NCI-H187 treated with DMSO at 0.1 percent for 48 hours (cell line): ENCODE results near the gene VASP.

Experiments used
- DNase-seq: peaks from one replicate; lab custom pipeline; 2025; lab: John Stamatoyannopoulos, UW

Gene VASP

DNA sequence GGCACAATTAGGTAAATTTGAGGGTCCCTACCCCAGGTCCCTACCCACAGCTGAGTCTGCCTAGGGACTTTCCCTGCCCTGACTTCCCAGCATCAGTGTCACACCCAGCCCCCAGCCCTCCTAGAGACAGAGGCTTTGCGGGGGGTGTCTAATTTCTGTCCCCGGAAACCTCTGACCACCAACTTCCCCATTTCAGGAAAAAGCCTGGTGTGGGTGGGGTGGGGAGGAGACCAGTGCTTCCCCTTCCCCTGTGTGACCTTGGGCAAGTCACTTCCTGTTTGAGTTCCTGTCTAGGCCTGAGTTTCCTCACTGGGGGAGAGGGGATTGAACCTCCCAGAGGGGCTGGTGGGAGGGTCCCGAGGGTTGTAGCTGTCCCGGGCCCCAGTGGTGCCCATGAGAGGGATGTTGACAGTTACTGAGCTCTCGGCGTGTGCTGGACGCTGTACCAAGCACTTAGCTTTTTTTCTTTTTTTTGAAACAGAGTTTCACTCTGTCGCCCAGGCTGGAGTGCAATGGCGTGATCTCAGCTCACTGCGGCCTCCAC, 7.9 kb downstream of the VASP start:
- no peak for DNase-seq

DNA sequence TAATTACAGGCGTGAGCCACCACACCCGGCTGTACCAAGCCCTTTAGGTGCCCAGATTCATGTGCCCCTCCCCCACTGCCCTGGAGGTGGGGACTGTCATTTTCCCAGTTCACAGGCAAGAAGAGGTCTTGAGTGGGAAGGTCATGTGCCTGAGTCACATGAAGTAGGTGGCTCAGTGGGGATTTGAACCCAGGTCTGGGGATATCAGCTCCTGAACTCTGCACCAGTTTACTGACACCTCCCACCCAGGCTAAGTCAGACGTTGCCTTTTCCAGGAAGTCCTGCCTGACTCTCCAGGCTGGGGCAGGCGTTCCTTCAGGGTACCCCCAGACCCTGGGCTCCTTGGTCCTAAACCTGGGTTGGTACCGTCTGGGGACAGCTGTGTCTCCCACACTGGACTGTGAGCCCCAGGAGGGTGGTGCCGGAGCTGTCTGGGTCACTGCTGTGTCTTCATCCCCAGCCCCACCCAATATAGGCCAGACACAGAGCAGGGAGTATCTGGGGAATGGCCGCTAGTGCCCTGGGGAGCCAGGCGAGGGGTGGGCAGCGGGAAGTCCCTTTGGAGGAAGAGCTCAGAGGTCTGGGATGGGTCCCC, 8.6 kb downstream of the VASP start:
- DNase-seq, result no peak

DNA sequence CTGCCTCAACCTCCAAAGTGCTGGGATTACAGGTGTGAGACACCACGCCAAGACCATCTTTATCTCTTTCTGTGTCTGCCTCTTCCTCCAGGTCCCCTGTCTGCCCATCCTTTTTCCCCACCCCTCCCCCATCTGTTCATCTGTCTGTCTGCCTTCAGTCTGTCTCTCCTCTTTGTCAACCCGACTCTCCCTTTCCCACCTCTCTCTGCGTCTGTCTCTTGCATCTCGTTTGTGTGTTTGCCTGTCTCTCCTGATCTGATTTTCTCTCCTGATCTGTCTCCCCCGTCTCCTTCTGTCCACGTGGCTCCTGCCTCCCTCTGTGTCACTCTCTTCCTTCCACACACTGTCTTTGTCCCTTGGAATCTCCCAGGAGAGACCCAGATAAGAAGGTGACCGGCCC, 10.0 kb downstream of the VASP start:
- no peak for DNase-seq

DNA sequence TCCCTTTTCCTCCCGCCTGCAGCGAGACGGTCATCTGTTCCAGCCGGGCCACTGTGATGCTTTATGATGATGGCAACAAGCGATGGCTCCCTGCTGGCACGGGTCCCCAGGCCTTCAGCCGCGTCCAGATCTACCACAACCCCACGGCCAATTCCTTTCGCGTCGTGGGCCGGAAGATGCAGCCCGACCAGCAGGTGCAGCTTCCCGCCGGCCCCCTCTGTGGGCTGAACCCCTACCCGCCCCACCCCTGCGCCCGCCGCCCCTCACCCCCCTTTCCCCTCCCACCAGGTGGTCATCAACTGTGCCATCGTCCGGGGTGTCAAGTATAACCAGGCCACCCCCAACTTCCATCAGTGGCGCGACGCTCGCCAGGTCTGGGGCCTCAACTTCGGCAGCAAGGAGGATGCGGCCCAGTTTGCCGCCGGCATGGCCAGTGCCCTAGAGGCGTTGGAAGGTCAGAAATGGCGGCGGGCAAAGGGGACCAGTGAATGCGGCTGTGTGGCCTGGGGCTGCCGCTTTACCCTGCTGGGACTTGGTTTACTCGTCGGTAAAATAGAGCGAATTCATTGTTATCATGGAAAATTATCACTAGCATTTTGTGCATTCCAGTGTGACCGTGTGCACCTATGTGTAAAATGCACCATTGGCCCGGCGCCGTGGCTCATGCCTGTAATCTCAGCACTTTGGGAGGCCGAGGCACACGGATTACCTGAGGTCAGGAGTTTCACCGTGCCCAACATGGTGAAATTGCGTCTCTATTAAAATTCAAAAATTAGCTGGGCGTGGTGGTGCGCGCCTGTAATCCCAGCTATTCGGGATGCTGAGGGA, 10.6 kb downstream of the VASP start:
- no peak for DNase-seq

DNA sequence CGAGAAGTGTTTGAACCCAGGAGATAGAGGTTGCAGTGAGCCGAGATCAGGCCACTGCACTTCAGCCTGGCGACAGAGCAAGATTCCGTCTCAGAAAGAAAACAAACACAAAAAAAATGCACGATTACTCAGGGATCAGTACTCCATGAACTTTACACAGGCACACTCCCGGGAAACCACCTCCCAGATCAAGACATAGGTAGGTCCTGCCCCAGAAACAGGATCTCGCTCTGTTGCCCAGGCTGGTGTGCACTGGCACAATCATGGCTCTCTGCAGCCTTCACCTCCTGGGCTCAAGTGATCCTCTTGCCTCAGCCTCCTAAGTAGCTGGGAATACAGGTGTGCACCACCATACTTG, 11.2 kb downstream of the VASP start:
- no peak for DNase-seq

DNA sequence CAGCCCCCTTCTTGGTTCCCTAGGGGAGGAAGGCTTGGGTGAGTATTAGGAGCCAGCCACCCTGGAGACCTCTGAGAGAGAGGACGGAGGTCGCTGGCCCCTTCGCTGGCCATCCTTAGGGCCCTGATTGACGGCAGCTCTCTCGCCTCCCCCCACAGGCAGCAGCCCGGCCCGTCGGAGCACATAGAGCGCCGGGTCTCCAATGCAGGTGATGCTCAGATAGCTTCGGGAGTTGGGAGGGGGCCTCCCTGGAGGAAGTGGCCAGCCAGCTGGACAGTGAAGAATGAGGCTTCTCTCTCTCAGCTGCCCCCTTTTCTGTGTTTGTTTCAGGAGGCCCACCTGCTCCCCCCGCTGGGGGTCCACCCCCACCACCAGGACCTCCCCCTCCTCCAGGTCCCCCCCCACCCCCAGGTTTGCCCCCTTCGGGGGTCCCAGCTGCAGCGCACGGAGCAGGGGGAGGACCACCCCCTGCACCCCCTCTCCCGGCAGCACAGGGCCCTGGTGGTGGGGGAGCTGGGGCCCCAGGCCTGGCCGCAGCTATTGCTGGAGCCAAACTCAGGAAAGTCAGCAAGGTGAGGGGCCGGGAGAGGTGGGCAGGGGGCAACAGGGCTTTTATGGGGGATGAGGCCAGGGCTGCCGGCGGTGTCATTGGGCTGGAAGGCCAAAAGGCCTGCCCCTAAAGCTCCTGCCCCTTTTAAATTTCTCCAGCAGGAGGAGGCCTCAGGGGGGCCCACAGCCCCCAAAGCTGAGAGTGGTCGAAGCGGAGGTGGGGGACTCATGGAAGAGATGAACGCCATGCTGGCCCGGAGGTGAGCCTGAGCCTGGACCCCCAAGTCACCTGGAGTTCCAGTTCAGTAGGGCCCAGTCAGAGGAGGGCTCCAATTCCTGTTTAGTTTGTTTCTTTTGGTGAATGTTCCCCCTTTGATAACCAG, 15.0 kb downstream of the VASP start:
- DNase-seq, result no peak

DNA sequence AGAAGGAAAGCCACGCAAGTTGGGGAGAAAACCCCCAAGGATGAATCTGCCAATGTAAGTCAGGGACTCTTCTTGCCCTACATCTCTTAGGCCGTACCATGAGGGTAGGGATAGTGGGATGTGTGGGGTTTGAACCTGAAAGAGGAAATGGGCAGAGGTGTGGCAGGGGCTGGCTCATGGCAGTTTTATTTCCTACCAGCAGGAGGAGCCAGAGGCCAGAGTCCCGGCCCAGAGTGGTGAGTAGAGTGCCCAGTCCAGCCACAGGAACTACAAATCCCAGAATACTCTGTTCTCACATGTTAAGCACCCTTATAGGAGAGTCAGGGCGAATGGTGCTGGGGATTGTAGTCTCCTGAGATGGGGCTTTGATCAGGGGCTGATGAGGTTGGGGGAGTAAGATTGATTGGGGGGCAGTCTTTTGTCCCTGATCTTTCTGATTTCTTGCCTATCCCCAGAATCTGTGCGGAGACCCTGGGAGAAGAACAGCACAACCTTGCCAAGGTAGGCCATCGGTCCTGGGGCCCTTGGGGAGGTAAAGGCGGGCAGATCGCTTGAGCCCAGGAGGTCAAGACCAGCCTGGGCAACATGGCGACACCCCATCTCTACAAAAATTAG, 16.5 kb downstream of the VASP start:
- DNase-seq, result peak; percentile 89

DNA sequence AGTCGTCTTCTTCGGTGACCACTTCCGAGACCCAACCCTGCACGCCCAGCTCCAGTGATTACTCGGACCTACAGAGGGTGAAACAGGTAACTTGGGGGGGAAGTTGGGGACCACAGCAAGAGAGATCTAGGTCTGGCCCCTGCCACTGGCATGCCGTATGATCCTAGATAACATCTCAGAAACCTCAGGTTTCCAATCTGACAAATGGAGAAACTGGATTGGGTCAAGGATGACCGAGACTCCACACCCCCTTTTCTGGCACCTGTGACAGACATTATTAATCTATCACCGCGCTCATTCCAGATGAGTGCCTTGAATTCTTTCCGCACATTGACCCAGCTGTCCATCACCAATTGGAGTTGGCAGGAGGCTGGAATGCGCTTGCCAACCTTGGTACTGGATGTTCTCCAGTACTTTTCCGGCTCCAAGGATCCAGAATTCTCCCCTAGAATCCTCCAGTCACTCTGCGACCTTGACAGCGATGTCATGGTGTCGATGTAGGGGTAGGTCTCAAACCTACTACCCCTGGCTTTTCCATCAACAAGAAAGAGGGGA, 17.4 kb downstream of the VASP start:
- DNase-seq, result no peak

DNA sequence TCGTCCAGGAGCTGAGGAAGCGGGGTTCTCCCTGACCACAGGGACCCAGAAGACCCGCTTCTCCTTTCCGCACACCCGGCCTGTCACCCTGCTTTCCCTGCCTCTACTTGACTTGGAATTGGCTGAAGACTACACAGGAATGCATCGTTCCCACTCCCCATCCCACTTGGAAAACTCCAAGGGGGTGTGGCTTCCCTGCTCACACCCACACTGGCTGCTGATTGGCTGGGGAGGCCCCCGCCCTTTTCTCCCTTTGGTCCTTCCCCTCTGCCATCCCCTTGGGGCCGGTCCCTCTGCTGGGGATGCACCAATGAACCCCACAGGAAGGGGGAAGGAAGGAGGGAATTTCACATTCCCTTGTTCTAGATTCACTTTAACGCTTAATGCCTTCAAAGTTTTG, 18.9 kb downstream of the VASP start:
- DNase-seq, result no peak

DNA sequence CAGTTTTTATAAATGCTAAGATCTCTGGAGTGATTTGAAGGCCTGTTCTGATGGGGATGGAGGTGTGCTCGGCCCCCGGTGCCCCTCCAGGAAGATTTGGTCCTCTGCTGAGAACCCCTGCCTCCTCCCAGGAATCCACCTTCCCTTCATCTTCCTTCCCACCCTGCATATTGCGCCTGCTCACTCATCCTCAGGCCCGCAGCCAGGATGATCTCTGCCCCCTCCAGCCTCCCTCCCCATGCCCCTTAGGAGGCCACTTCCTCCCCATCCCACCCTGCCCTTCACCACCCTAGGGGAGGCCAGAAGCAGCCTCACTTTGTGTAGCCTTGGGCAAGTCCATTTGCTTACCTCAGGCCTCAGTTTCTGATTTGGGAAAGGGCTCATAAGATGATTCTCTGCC, 19.7 kb downstream of the VASP start:
- DNase-seq, result no peak

DNA sequence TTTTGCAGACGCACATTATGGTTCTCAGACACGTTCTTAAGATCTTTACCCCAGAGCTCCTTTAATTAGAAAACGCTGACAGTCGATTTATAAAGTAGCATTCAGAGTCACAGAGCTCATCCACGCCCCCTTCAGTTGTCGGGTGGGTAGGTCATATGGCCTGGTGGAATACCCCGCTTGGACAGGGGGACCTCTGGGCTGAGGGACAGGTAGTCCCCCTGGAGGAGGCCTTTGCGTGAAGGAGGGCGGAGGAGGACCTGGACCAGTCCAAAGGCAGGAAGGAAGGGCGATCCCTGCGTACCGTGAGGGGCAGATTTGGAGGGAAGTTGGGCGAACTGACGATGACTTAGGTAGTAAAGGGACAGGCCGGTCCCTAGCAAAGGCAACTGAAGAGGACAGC, 20.5 kb downstream of the VASP start:
- no peak for DNase-seq

DNA sequence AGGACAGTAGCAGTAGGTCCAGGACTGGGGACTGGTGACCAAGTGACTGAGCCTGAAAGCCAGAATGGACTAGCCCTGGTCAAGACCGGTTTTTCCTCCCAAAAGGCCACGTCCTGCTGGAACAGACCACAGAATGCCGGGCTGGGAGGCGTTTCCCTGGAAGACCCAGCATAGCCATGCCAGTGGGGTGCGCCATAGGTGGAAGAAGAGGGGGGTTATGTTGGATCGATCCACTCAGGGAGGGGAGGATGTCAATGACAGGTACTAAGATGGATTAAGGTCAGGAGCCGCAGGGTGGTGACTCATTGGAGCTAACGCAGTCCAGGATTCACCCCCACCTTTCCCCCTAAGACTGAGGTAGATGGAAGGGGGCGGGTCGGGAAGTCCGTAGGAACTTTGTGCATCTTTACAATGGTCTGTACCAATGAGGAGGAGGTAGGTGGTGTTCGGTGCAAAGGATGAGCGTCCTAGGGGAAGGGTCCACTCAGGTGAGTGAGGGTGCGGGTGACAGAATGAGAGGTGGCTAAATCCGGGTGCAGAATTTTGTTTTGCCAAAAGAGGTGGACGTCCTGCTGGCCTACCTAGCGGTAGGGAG, 21.0 kb downstream of the VASP start:
- no peak for DNase-seq

DNA sequence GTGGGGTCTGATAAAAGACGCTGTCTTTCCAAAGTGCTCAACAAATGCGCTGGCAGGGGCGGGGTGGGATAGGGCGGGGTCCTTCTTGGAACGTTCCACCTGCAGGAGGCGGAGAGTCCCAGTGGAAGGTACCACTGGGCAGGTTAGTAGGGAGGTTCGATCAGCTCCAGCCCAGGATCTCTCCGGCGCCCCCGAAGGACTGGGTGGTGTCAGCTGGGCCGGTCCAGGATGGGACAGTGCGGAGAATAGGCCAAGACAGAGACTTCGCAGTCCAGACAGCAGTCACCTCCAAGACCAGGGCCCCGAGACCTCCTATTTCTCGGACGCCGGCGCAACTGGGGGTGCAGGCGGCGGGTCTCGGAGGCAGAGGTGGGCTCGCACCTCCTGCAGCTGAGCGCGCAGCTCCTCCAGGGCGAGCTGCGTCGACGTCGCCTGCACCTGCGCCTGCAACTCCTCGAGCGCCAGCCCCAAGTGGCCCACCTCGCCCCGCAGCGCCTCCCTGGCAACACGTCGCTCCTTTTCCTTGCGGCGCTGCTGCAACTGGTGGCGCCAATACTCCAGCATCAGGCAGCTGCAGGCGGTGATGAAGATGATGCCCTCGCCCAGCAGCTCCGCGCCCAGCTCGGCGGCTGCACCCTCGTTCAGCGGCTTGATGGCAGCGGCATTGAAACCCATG, 21.6 kb downstream of the VASP start:
- peak; percentile 14 for DNase-seq

DNA sequence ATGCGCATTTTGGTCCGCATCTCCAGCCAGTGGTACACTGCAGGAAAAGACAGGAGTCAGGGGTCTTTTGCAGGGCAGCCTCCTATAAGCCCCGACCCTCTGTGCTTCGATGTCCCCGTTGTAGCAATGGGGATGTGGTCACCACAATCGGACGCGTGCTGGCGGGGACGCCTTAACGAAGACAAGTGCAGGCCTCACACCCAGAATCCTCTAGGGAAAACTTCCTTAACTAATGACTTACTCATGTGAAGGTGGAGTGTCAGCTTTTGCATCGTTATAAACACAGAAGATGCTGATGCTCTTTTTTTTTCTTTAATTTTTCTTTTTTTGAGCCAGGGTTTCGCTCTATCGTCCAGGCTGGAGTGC, 22.1 kb downstream of the VASP start:
- no peak for DNase-seq

DNA sequence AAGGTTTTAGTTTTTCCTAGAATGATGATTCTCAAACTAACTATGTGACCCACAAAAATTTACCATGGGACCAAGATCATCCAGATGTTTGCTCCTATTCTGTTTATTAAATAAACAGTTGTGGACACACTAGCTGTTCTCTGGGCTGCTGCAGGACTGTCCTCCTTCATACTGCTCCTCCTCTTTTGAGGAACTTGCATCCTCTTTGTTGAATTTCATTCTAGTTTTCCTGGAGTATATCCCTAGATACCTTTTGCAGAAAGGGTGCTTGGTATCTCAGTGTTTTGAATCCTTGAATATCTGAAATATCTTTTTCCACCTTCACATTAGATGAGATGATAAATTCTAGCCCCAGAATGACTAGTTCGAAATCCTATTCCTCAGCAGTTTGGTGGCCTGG, 24.1 kb downstream of the VASP start:
- no peak for DNase-seq

DNA sequence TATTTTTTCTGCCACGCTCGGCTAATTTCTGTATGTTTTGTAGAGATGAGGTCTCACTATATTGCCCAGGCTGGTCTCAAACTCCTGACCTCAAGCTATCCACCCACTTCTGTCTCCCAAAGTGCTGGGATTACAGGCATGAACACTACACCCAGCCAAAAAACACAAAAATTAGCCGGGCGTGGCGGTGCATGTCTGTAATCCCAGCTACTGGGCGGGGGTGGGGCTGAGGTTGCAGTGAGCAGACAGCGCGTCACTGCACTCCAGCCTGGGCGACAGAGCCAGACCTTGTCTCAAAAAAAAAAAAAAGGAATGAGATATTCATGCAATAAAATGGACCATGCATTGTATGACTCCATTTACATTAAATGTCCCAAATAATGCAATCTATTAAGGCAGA, 32.2 kb downstream of the VASP start:
- no peak for DNase-seq

DNA sequence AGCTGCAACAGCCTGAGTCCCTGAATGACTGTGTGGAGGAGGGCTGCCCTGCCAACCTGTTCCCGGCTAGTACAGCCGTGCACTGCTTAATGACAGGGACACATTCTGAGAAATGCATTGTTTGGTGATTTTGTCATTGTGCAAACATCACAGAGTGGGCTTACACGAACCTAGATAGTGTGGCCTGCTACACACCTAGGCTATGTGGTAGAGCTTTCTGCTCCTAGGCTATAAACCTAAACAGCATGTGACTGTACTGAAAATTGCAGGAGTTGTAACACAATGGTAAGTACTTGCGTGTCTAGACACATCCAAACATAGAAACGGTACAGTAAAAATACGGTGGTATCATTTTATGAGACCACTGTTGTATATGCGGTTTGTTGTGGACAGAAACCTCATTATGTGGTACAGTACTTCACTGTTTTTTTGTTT, 35.0 kb downstream of the VASP start:
- no peak for DNase-seq

DNA sequence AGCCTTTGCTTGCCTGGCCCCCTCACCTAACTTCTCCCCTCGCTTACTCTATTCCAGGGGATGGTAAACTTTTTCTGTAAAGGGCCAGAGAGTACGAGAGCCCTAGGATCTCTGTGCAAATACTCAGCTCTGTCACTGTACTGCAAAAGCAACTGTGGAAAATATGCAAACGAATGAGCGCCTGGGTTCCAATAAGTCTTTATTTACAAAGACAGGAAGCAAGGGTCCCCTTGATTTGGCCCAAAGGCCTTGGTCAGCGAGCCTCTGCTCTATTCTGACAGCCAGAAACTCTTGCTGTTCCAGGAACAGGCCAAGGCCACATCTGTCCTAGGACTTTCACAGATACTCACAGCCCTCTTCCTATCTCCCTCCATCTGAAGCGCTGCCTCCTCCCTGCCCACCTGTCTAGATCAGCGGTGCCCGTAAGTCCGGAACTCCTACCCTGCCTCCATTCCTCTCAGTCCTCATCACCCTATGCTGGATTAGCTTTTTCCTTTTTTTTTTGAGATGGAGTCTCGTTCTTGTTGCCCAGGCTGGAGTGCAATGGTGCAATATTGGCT, 40.0 kb downstream of the VASP start:
- no peak for DNase-seq

DNA sequence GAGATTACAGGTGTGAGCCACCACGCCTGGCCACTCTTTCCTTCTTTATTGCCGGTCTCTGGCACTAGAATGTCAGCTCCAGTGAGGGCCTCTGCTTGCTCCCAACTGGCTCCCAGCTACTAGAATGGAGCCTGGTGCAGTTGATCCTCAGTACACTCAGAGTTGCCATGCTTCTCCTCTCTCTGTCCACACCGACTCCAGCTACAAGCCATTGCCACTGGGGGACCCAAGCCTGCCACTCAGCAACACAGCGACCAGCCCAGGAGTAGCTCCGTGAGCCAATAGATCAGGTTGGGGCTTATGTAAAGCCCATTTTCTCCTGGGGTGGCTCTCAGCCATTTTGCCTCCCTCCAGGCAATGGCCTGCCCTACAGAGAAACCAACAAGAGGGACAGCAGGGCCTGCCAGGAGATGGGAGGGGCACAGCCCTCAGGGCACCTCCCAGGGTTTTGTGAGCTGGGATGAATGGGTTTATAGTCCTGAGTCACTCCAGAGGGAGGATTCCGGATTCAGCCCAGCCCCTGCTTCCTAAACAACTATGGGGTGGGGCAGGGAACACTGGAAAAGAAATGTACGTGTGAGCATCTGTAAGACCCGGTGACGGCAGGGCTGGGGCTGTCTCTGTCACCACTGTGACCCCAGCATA, 40.8 kb downstream of the VASP start:
- no peak for DNase-seq

DNA sequence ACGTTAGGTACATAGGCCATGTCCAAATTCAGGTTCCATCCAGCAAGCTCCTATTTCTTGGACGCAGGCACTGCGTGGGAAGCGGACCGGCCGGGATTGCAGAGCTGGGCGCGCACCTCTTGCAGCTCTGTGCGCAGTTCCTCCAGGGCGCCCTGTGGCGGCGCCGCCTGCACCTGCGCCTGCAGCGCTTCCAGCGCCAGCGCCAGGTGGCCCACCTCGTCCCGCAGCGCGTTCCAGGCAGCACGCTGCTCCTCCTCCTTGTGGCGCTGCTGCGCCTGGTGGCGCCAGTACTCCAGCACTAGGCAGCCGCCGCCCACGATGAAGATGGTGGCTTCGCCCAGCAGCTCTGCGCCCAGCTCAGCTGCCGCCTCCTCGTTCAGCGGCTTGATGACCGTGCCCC, 46.2 kb downstream of the VASP start:
- DNase-seq, result no peak
